H9 (cell line): Measurements from ENCODE around the gene OR6B3. TPM values are rescaled to one million over a fixed set of nuclear protein-coding genes. Genes with fewer than 3 reads are reported as not detected.

Experiments used
- DNase-seq: peaks from one replicate; pipeline ENCODE4 v3.0.0-alpha.2; 2017
- H2AFZ ChIP-seq: one replicate; pipeline ENCODE4 v1.6.1; 2013; ENCODE audit warnings: mild to moderate bottlenecking, low read length, control low read depth, moderate library complexity
- H2AK5ac ChIP-seq: 2 replicates; pipeline ENCODE4 v1.6.1; 2013; ENCODE audit warnings: low read length, control low read depth, mixed read lengths; ENCODE audit not compliant: insufficient read length
- H2BK120ac ChIP-seq: one replicate; pipeline ENCODE4 v1.6.1; 2013; ENCODE audit warnings: low read depth, mild to moderate bottlenecking, low read length, control low read depth, inconsistent platforms; ENCODE audit not compliant: poor library complexity, severe bottlenecking
- H2BK12ac ChIP-seq: 2 replicates; pipeline ENCODE4 v1.6.1; 2013; ENCODE audit warnings: low read length, control low read depth, mixed read lengths, low read depth; ENCODE audit not compliant: insufficient read length
- H2BK15ac ChIP-seq: 2 replicates; pipeline ENCODE4 v1.6.1; 2013; ENCODE audit warnings: low read depth, low read length, control low read depth
- H2BK20ac ChIP-seq: one replicate; pipeline ENCODE4 v1.6.1; 2013; ENCODE audit warnings: low read depth, mild to moderate bottlenecking, low read length, control low read depth, inconsistent platforms; ENCODE audit not compliant: poor library complexity, severe bottlenecking
- H2BK5ac ChIP-seq: 2 replicates; pipeline ENCODE4 v1.6.1; 2013; ENCODE audit warnings: low read length, control low read depth, mixed read lengths; ENCODE audit not compliant: insufficient read length
- H3K14ac ChIP-seq: 2 replicates; pipeline ENCODE4 v1.6.1; 2013; ENCODE audit warnings: low read length, control low read depth; ENCODE audit not compliant: insufficient read depth
- H3K18ac ChIP-seq: 2 replicates; pipeline ENCODE4 v1.6.1; 2013; ENCODE audit warnings: low read depth, mild to moderate bottlenecking, mixed read lengths, low read length, control low read depth; ENCODE audit not compliant: insufficient read length
- H3K23ac ChIP-seq: 2 replicates; pipeline ENCODE4 v1.6.1; 2013; ENCODE audit warnings: low read length, control low read depth, mixed read lengths, low read depth; ENCODE audit not compliant: insufficient read length
- H3K23me2 ChIP-seq: 2 replicates; pipeline ENCODE4 v1.6.1; 2013; ENCODE audit warnings: low read depth, mild to moderate bottlenecking, mixed read lengths, low read length, control low read depth; ENCODE audit not compliant: insufficient read length, poor library complexity, severe bottlenecking
- H3K27ac ChIP-seq: 2 replicates; pipeline ENCODE4 v1.5.1; 2013; ENCODE audit warnings: low read length, control low read depth, mixed read lengths, low read depth; ENCODE audit not compliant: insufficient read length
- H3K27me3 ChIP-seq: 2 replicates; pipeline ENCODE4 v1.6.1; 2013; ENCODE audit warnings: low read length, control low read depth, inconsistent platforms; ENCODE audit not compliant: insufficient read depth
- H3K4ac ChIP-seq: 2 replicates; pipeline ENCODE4 v1.6.1; 2013; ENCODE audit warnings: low read depth, mild to moderate bottlenecking, control low read depth, inconsistent platforms, low read length, moderate library complexity
- H3K4me1 ChIP-seq: 2 replicates; pipeline ENCODE4 v1.6.1; 2013; ENCODE audit warnings: low read length, control low read depth, inconsistent platforms; ENCODE audit not compliant: insufficient read depth
- H3K4me2 ChIP-seq: 2 replicates; pipeline ENCODE4 v1.6.1; 2013; ENCODE audit warnings: low read length, control low read depth, mixed read lengths; ENCODE audit not compliant: insufficient read length, insufficient read depth
- H3K56ac ChIP-seq: 2 replicates; pipeline ENCODE4 v1.6.1; 2013; ENCODE audit warnings: low read depth, mild to moderate bottlenecking, mixed read lengths, low read length, control low read depth; ENCODE audit not compliant: insufficient read length
- H3K79me1 ChIP-seq: 2 replicates; pipeline ENCODE4 v1.6.1; 2013; ENCODE audit warnings: low read depth, mild to moderate bottlenecking, moderate library complexity, low read length, control low read depth, inconsistent platforms; ENCODE audit not compliant: insufficient read depth, poor library complexity, severe bottlenecking
- H3K79me2 ChIP-seq: 2 replicates; pipeline ENCODE4 v1.6.1; 2013; ENCODE audit warnings: low read length, control low read depth, inconsistent platforms; ENCODE audit not compliant: insufficient read depth
- H3K9ac ChIP-seq: 2 replicates; pipeline ENCODE4 v1.6.1; 2013; ENCODE audit warnings: low read length, control low read depth, mixed read lengths; ENCODE audit not compliant: insufficient read length; ENCODE audit errors: extremely low read depth
- H3K9me3 ChIP-seq: one replicate; pipeline ENCODE4 v1.6.1; 2013; ENCODE audit warnings: low read depth, low read length, inconsistent platforms; ENCODE audit not compliant: control insufficient read depth
- H3T11ph ChIP-seq: one replicate; pipeline ENCODE4 v1.6.1; 2013; ENCODE audit warnings: mild to moderate bottlenecking, low read length, control low read depth, inconsistent platforms
- H4K20me1 ChIP-seq: one replicate; pipeline ENCODE4 v1.6.1; 2013; ENCODE audit not compliant: control insufficient read depth, insufficient read length, insufficient read depth
- H4K5ac ChIP-seq: 2 replicates; pipeline ENCODE4 v1.6.1; 2013; ENCODE audit warnings: low read depth, mild to moderate bottlenecking, mixed read lengths, low read length, control low read depth; ENCODE audit not compliant: insufficient read length
- H4K8ac ChIP-seq: replicated peaks from 2 replicates; pipeline ENCODE4 v1.6.1; 2013; ENCODE audit warnings: low read length, control low read depth, mixed read lengths, low read depth; ENCODE audit not compliant: insufficient read length
- H4K91ac ChIP-seq: 2 replicates; pipeline ENCODE4 v1.6.1; 2013; ENCODE audit warnings: low read depth, mild to moderate bottlenecking, moderate library complexity, mixed read lengths, low read length, control low read depth; ENCODE audit not compliant: insufficient read length
- H3K27ac Mint-ChIP-seq, 3 experiments: 2 replicates in 2 of 3; 3 replicates in 1 of 3; pipeline ENCODE4 v1.8.0; 2020 to 2021; ENCODE audit warnings: mixed read lengths in 3 of 3, mild to moderate bottlenecking in 1 of 3, moderate library complexity in 1 of 3
- H3K27me3 Mint-ChIP-seq: 2 replicates; pipeline ENCODE4 v1.8.0; 2021; ENCODE audit warnings: low read depth, mild to moderate bottlenecking, moderate library complexity, mixed read lengths
- H3K36me3 Mint-ChIP-seq, 3 experiments: 2 replicates in 2 of 3; 3 replicates in 1 of 3; pipeline ENCODE4 v1.8.0; 2020 to 2021; ENCODE audit warnings: low read depth in 3 of 3, mixed read lengths in 3 of 3; ENCODE audit not compliant: insufficient read depth in 1 of 3
- H3K4me1 Mint-ChIP-seq, 2 experiments: 2 replicates each; pipeline ENCODE4 v1.8.0; 2020; ENCODE audit warnings: mixed read lengths in 2 of 2
- H3K4me3 Mint-ChIP-seq, 2 experiments: 2 replicates in 1 of 2; 3 replicates in 1 of 2; pipeline ENCODE4 v1.8.0; 2020 to 2021; ENCODE audit warnings: mild to moderate bottlenecking in 2 of 2, mixed read lengths in 2 of 2, moderate library complexity in 1 of 2
- H3K9me3 Mint-ChIP-seq, 2 experiments: 2 replicates in 1 of 2; 3 replicates in 1 of 2; pipeline ENCODE4 v1.8.0; 2020; ENCODE audit warnings: mild to moderate bottlenecking in 2 of 2, mixed read lengths in 2 of 2, moderate library complexity in 1 of 2
- WGBS: extraction: QIAGEN DNeasy Blood & Tissue Kit; methylation state at CpG from one replicate; pipeline ENCODE4 v1.1.7; 2013; ENCODE audit warnings: missing lambda C conversion rate, low lambda C conversion rate, mixed read lengths; ENCODE audit not compliant: insufficient read length; ENCODE audit errors: extremely low coverage; 5-methylcytosine and 5-hydroxymethylcytosine counted together
- total RNA-seq: library from RNA; stranded (reverse); gene quantifications from 2 replicates; pipeline ENCODE4 v1.2.1, GENCODE V29; 2021
- TF ChIP-seq, protein P1 (sequence below): fragments of 200-600 bp; sonication (generic); conservative IDR thresholded peaks from 3 replicates; pipeline ENCODE4 v1.8.0; 2021; ENCODE audit warnings: antibody characterized with exemption, mild to moderate bottlenecking

OR6B3 gene
- total RNA-seq, 1 experiment from 2014 or later, result not detected

DNA sequence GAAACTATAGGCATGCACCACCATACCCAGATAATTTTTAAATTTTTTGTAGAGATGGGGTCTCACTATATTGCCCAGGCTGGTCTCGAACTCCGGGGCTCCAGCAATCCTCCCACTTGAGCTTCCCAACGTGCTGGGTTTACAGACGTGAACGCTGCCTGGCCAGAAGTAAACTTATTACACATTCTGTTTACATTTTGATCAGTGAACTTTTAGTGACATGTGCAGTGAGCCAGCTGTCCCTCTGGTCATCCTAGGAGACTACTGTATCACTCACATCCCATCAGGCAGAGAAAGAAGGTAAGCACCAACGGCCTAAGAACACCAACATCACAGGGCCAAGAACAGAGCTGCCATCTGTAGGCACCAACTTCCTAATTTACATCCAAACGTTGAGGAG, 50.3 kb downstream of the OR6B3 start:
- H3K9me3 Mint-ChIP-seq, result no peaks in the 10 kb centered on the region
- Histone ChIP-seq H3K4me2 (no peak overlapping the region), H3K9ac (no peak overlapping the region), H2AK5ac (no peak overlapping the region), H4K8ac (no peak overlapping the region), H3K4me1 (no peaks in the 10 kb centered on the region), H3T11ph (no peak overlapping the region), H2AFZ (no peak overlapping the region), H3K79me2 (no peaks in the 10 kb centered on the region), H2BK20ac (no peak overlapping the region), H2BK5ac (no peak overlapping the region), H3K27me3 (no peaks in the 10 kb centered on the region), H3K23ac (no peak overlapping the region), H3K23me2 (no peaks in the 10 kb centered on the region), H3K27ac (no peak overlapping the region), H2BK12ac (no peak overlapping the region), H3K56ac (no peak overlapping the region), H3K18ac (no peak overlapping the region), H4K5ac (no peak overlapping the region), H3K14ac (no peak overlapping the region), H3K4ac (no peak overlapping the region), H3K79me1 (no peaks in the 10 kb centered on the region), H4K20me1 (no peaks in the 10 kb centered on the region), H4K91ac (no peak overlapping the region), H2BK120ac (no peak overlapping the region), H2BK15ac (no peak overlapping the region), H3K9me3 (no peaks in the 10 kb centered on the region)
- TF ChIP-seq, protein P1, sequence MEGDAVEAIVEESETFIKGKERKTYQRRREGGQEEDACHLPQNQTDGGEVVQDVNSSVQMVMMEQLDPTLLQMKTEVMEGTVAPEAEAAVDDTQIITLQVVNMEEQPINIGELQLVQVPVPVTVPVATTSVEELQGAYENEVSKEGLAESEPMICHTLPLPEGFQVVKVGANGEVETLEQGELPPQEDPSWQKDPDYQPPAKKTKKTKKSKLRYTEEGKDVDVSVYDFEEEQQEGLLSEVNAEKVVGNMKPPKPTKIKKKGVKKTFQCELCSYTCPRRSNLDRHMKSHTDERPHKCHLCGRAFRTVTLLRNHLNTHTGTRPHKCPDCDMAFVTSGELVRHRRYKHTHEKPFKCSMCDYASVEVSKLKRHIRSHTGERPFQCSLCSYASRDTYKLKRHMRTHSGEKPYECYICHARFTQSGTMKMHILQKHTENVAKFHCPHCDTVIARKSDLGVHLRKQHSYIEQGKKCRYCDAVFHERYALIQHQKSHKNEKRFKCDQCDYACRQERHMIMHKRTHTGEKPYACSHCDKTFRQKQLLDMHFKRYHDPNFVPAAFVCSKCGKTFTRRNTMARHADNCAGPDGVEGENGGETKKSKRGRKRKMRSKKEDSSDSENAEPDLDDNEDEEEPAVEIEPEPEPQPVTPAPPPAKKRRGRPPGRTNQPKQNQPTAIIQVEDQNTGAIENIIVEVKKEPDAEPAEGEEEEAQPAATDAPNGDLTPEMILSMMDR, result no peak
- no peaks in the 10 kb centered on the region for H3K27me3 Mint-ChIP-seq
- peaks cover 23 to 79% (median 62%) of the 10 kb centered on the region in 3 experiments; a peak in 6 of 7 replicates for H3K36me3 Mint-ChIP-seq
- DNase-seq, result no peak
- peaks cover 3 to 5% of the 10 kb centered on the region in 2 experiments for H3K4me1 Mint-ChIP-seq
- H3K27ac Mint-ChIP-seq, result no peak overlapping the region
- WGBS, result no CpG with 5 or more reads among the region's 7 CpGs
- H3K4me3 Mint-ChIP-seq, result no peak overlapping the region
